NCI-H460 (cell line): ENCODE data around the gene CES2. TPM values are rescaled to one million over a fixed set of nuclear protein-coding genes. Genes with fewer than 3 reads are reported as not detected.
"Not testable (repeated sequence)": the region's sequence is repeated elsewhere in the genome, so short reads cannot be mapped to it uniquely, and the experiment has no call there.

Source experiments
- DNase-seq: peaks from one replicate; pipeline ENCODE4 v3.0.0-alpha.2; 2016; ENCODE audit warnings: low read depth; ENCODE audit errors: extremely low read depth
- total RNA-seq: library from RNA; depleted of rRNA; stranded (reverse); fragments of >200 nt; shearing (Covaris generic); gene quantifications from 2 replicates; pipeline ENCODE4 v1.2.3, GENCODE V29; 2014; rRNA removed

CES2 gene
- total RNA-seq, 1 experiment from 2014 or later = 51.5 TPM

DNA sequence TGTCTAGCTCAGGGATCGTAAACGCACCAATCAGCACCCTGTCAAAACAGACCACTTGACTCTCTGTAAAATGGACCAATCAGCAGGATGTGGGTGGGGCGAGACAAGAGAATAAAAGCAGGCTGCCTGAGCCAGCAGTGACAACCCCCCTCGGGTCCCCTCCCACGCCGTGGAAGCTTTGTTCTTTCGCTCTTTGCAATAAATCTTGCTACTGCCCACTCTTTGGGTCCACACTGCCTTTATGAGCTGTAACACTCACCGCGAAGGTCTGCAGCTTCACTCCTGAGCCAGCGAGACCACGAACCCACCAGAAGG is 39.6 kb downstream of the CES2 start:
- DNase-seq = not testable (repeated sequence)

- no peak for DNase-seq
Measured at GRCh38 chr16:66975302-66975893, 40.1 kb downstream of the CES2 start.

DNA sequence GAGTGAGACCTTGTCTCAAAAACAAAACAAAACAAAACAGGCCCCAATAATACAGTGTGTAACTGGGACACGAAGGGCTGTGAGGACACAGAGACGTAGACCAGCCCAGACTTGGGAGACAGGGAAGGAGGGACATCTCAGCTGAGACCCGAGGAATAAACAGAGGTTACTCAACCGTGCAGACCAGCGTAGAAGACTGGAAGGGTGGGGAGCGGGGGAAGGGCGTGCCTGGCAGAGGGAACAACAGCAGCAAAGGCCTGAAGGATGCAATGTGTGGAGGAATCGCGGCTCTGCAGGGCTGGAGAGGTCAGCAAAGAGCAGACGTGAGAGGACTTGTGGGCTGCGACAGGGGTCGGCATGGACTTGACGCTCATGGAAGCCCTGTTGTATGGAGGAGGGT is 41.4 kb downstream of the CES2 start:
- no peak for DNase-seq

DNA sequence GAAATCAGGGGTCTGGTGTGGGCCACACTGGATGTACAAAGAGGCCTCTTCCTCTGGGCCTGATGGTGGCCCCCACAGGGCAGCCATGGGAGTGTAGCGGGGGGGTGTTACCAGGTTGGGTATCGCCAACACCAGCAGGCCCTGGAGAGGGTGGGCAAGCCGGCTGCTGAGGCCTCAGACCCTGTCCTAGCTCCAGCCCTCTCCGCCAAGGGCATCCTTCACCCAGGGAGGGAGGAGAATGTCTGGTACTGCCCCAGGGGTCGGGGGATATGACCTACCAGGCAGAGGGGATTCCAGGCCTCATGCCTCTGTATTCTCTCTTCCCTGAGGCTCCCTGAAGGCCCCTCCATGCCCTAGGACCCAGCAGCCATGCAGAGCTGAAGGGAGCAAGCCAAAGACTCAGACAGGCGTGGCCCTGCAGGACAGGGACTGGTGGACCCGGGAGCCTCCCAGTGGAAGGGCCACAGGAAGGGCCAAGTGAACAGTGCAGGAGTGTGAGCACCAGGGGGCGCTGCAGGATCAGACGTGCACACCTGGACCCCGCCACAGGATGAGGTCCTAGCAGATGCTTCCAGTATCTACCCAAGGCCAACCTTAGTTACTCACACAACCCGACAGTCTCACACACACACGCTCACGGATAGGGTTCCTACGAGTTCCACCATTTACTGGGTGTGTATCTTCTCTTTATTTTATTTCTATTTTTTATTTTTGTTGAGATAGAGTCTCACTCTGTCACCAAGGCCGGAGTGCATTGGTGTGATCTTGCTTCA is 42.2 kb downstream of the CES2 start:
- DNase-seq = peak; percentile 85

GRCh38 chr16:66979011-66979717 is 43.8 kb downstream of the CES2 start:
- no peak for DNase-seq

GRCh38 chr16:66983033-66983432 is 47.7 kb downstream of the CES2 start:
- DNase-seq = no peak

- no peak for DNase-seq
Measured at GRCh38 chr16:66984892-66985311, 49.6 kb downstream of the CES2 start.

- no peak for DNase-seq
Measured at GRCh38 chr16:66986559-66986958, 51.2 kb downstream of the CES2 start.

DNA sequence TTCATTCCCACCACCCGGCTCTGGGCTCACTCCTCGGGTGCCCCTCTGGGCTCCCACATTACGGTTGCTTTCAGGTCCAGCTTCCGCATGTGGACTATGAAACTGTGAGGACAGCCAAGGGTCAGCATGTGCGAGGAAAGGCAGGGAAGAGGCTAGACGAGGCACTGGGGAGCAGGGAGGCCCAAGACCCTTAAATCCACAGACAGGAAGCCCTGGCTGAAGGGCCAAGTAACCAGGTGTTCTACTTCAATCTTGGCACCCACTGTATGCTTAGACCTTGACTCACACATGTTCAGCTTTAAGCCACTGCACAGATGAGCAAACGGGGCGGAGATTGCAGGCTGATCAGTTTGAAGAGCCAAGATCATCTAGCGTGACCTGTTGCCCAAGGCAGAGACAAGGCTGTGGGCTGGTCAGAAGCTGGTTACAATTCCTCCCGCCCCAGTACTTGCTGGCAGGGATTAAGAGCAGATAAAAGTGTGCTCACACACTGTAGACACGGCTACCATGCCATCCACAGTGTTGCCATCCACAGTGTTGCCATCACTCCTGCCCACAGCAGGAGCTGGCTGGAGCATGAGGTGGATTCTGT is 53.0 kb downstream of the CES2 start, which contains the start of gene CES4A:
CES4A (plus strand) TSS at position 393 of the 592 bp plus-strand sequence; CDS start at position 577, 184 bp downstream.
- no peak for DNase-seq

GRCh38 chr16:66991545-66992077 is 56.3 kb downstream of the CES2 start:
- no peak for DNase-seq

DNA sequence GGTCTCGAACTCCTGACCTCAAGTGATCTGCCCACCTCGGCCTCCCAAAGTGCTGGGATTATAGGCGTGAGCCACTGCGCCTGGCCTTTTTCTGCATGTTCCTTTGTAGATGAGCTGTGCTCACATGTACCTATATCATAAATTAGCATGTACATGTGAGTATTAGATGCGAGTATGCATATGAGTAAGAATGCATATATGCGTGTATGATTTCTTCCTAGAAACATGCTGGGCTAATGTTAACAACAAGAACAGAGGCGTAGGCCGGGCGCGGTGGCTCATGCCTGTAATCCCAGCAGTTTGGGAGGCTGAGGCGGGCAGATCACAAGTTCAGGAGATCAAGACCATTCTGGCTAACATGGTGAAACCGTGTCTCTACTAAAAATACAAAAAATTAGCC is 58.2 kb downstream of the CES2 start:
- DNase-seq = not testable (repeated sequence)

Other genes starting within 250 kb of the CES2 start
- 64.2 and 64.5 TPM in 2 replicates for gene CMTM4, start 238.8 kb upstream of the CES2 start, total RNA-seq
- gene DYNC1LI2, start 183.9 kb upstream of the CES2 start, total RNA-seq = 104 and 132 TPM in 2 replicates
- 0.20 TPM in 1 of 2 replicates, not detected in the other for gene TERB1, start 133.9 kb upstream of the CES2 start, total RNA-seq
- 206 and 212 TPM in 2 replicates for gene NAE1, start 104.5 kb upstream of the CES2 start, total RNA-seq
- gene CA7, start 91.1 kb upstream of the CES2 start, total RNA-seq = not detected in 2 replicates
- gene PDP2, start 55.0 kb upstream of the CES2 start, total RNA-seq = 7.4 and 10.5 TPM in 2 replicates
- not detected in 2 replicates for gene CDH16, start 16.6 kb upstream of the CES2 start, total RNA-seq
- 0.57 and 0.66 TPM in 2 replicates for gene RRAD, start 10.0 kb upstream of the CES2 start, total RNA-seq
- gene CIAO2B, start 1.1 kb upstream of the CES2 start, total RNA-seq = 270 and 295 TPM in 2 replicates
- gene CES3, start 25.8 kb downstream of the CES2 start, total RNA-seq = 0.42 and 0.55 TPM in 2 replicates
- gene CES4A, start 53.1 kb downstream of the CES2 start, total RNA-seq = not detected in 2 replicates
- 99.5 and 111 TPM in 2 replicates for gene CBFB, start 93.6 kb downstream of the CES2 start, total RNA-seq
- gene PHAF1, start 174.4 kb downstream of the CES2 start, total RNA-seq = 35.0 and 36.8 TPM in 2 replicates
- gene B3GNT9, start 215.5 kb downstream of the CES2 start, total RNA-seq = 14.2 and 15.6 TPM in 2 replicates
- 19.5 and 20.0 TPM in 2 replicates for gene TRADD, start 224.4 kb downstream of the CES2 start, total RNA-seq
- 19.0 and 21.5 TPM in 2 replicates for gene FBXL8, start 224.4 kb downstream of the CES2 start, total RNA-seq
- 52.4 and 58.0 TPM in 2 replicates for gene HSF4, start 229.2 kb downstream of the CES2 start, total RNA-seq
- 66.3 and 68.2 TPM in 2 replicates for gene NOL3, start 235.0 kb downstream of the CES2 start, total RNA-seq
- gene MATCAP1, start 248.4 kb downstream of the CES2 start, total RNA-seq = 9.6 and 10.8 TPM in 2 replicates